ENCODE data around the gene RTP5.

The RTP5 gene

DNA sequence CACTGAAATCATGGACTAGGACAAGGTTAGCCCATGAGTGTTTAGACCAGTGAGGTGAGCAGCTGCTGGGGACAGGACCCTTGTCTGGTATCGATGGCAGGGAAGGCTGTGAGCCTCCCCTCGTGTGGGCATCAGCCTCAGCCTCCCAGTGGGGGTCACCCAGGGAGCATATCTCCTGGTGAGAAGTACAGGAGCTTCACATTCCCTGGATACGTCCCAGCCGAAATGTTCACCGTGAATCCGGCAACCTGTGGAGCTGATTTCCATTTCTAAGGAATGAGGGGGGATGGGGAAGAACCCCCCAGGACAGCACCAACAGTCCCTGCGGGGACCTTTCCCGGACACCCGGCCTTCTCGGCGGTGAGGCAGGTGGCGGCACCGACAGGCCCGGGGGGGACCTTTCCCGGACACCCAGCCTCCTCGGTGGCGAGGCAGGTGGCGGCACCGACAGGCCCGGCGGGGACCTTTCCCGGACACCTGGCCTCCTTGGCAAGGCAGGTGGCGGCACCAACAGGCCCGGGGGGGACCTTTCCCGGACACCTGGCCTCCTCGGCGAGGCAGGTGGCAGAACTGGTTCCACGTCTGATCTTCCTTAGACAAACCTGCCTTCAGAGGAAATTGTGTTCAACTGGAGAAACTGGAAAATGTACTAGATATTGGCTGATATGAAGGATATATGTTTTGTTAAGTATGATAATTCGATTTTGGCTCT lies 21.2 kb downstream of the RTP5 start:
- DNase-seq: no peak

DNA sequence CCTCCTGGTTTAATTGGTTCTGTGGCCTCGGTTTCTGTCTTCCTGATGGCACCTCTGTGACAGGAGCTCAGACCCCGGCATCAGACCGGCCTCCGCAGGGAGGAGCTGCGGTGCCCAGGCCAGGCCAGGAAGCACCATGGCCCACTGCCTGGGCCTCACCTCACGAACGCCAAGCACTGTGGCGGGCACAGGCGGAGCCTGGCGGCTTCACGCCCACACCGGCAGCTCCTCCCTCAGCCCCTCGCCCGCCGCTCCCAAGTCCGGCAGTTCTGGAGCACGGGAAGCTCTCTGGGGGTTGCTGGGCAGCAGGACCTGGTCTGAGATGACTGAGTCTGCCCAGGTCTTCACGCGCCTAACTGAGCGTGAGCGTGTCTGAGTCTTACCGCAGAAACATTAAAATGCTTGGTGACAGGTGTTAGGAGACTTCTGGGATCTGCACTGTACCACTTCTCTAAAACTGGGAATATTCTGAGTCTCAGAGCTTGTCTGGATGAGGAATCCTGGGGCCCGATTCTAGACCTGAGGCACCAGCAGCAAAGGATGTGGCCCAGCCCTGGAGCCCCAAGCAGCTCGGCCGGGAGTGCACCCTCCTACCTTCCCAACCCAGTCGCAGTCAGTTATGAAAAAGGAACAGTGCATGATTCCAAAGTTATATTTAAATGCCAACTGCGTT lies 21.9 kb downstream of the RTP5 start:
- no peak for DNase-seq

DNA sequence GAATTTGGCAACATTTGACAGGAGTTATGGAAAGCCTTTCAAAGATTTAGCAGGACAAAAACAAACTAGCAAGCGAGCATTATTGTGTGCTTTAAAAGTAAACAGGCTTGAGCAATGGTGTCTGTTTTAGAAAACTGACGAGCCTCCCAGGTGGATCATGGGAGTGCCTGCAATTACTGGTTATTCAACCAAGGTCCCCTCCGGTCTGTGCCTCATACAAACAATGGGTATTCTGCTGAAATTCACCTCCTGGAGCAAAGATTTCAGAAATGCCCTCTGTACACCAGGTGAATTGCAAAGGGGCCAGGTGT lies 22.4 kb downstream of the RTP5 start:
- DNase-seq: no peak

DNA sequence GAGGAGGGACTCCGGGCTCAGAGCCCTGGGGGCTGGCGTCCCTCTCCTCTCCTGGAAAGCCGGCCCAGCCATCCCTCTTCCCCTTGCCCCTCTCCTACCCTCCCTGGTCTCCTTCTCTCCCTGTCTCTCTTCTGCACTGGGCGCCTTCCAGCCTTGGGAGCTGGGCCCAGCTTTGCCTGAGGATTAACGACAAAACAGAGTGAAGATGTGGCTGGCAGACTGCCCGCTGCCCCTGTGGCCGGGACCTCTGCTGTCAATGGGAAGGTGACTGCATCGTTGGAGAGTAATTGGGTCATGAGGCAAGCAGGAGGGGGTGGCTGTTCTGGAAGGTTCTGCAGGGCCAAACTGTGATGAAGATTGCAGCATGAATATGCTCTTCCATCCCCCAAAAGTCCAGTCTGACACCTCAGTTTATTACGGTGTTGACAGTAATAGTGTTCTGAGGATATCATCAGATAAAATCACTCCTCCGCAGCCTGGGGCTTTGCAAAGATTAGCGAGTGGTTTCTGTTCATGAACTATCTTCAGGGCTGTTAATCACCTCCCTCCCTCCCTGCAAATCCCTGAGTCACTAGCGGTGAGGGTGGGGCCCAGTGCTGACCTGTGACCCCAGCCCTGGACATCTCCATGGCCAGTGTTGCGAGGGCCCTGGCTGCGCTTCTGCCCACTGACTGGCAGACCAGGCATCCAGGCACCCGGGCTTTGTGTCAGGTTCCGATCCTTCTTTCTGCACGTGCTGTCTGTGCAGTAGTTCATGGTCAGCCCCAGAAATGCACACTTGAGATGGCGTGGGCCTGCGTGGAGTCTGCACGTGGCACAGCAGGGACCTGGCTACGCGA lies 23.0 kb downstream of the RTP5 start:
- DNase-seq: no peak

DNA sequence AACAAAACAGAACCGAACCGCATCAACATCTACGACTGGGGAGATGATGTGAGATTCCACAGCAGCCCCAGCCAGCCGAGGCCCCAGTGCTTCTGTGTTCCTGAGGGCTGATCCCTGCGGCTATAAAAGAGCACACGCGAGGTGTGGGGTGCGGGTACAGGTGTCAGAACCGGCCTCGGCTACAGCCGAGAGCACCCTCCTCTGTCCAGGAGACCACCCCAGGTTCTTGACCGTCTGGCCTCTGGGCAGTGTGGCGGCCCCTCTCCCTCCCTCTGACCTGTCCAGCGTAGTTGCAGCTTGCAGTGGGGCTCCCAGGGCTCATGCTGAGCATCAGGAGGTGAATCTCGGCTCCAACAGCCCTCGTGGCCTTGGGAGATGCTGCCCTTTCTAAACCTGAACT lies 23.7 kb downstream of the RTP5 start:
- no peak for DNase-seq

DNA sequence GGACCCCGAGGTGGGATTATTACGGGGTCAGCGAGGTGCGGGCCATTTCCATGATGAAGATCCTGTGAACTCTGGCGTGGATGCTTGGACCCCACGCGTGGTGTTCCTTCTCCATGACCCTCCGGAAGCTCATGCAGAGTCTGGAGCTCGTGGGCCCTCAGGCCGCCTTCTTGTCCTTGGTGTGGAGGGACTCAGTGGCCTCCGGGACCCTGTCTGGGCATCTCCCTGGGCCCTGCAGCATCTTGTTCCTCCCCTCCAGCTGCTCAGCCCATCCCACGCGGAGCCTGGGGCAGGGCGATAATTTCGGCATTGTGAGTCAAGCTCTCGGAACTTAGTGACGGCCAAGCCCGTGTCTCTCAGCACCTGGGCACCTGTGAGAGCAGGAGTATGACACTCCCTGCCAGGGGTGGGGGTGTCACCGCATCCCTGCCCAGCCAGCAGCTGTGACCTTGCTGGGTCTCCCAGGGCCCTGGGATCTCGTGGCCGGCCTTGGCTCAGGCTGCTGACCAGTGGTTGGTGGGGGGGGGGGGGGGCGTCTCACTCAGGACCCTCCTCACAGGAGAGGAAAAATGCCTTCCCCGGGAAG lies 24.6 kb downstream of the RTP5 start:
- DNase-seq: peak; percentile 8

DNA sequence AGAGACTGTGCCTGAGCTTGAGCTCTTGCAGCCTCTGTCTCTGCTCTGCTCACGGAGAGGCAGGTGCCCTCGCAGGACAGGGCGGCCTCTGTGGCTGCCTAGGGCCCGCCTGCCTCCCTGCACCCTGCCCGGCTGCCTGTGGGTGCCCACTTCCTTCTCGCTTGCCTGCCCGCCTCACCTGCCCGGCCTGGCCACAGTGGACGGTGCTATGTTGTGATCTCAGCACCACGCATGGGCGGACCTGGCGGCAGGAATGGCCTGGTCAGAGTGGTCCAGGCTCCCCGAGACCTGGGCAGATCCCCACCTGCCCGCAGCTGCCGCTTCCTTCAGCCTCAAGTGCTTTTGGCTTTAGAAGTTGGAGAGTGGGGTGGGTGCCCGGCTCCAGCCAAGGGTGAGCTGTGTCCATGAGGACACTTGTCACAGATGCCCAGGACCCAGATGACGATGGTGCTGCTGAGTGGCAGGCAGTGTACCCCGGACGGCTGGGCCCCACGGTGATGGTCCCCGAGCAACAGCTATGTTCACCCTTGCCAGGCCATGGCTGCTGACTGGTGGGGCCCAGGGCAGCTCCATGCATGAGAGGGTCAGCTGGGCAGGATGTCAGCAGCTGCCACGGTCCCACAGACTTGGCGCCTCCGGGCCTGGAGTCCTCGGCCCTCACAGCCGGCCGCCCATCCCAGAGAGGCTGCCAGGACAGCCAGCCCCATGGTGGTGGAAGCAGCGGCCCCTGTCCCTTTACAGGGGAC lies 25.3 kb downstream of the RTP5 start:
- peak; percentile 12 for DNase-seq

DNA sequence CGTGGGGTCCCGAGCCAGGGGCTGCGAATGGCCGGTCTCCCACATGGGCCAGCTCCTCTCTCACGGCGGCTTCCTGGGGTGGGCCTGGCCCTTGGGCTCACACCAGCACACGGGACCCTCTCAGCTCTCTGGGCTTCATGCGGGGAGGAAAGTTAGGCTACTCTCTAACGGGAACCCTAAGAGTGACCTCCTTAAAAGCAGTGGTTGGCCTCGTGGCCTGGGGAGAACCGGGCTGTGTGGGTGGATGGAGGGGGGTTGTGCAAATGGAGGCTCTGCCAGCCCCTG lies 25.8 kb downstream of the RTP5 start:
- peak; percentile 11 for DNase-seq

DNA sequence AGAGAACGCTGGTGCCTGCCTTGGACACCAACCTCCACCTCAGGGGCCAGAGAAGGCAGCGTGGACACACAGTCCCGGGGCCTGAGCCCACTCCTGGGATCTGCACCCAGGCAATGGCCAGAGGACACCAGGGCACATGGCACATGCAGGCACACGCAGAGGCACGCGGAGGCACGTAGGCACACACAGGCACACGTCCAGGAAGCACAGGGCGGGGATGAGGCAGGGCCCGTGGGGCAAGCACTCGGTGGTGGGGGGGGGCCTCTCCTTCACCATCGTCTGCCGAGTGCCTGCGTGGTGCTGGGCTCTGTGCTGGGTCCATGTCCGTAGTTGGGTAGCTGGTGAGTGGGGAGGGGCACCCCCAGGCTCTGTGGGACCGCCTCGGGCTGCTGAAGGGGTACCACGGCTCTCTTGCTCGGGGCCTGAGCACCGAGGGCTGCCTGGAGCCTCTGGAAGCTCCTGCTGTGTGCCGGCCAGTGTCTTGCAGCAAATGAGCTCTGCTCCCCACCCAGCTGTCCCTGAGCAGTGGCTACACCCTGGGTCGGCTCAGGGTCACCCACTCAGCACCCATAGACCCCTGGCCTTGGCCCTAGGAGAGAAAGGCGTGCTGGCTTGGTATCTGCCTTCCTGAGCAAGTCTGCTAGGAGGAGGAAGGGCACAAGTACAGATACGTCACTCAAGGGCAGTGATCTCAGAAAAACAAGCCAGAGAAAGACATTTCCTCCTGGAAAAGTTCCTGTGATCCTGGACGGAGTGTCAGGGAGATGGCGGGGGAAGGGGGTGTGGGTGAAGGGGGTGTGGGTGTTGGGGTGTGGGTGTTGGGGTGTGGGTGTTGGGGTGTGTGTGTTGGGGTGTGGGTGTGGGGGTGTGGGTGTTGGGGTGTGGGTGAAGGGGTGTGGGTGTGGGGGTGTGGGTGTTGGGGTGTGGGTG lies 26.4 kb downstream of the RTP5 start:
- peak; percentile 15 for DNase-seq

DNA sequence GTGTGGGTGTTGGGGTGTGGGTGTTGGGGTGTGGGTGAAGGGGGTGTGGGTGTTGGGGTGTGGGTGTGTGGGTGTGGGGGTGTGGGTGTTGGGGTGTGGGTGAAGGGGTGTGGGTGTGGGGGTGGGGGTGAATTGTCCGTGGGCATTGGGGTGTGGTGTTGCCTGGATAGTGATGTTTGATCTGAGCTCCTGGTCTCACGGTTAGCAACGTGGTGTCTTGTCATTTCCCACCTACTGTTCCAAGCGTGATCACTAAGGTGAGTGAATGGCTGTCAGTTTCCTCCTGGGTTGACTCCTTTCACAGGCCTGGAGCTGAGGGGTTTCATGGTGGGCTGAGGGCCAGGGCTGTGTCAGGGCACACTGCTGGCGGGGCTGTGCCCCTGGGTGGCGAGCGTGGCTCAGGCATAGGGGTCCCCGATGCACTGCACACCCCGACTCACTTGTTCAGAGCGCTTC lies 27.2 kb downstream of the RTP5 start:
- no peak for DNase-seq

DNA sequence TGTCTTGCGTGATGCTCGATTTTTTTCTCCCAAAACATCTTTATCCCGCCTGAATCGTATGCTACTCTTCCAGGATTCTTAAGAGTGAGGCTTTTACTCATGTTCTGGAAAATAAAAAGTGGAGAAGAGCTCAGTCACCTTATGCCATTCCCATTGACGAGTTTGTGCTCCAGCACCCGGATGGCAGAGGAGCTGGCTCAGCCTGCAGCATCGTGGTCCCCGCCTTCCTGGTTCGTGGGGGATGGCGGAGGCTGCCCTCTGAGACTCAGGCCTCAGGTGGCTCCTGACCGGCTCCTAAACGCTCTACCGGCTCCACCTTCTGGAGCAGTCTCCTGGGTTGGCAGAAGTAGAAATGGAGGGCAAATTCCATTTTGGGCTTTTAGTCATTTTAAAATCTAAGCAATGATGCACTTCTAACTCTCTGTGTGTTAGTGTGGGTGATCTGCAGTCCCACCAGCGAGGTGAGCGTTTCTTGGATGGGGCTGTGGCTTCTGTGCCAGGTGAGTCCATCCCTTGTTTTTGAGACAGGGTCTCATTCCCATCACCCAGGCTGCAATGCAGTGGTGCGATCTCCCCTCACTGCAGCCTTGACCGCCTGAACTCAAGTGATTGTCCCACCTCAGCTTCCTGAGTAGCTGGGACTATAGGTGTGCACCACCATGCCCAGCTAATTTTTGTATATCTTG lies 27.8 kb downstream of the RTP5 start:
- no peak for DNase-seq

DNA sequence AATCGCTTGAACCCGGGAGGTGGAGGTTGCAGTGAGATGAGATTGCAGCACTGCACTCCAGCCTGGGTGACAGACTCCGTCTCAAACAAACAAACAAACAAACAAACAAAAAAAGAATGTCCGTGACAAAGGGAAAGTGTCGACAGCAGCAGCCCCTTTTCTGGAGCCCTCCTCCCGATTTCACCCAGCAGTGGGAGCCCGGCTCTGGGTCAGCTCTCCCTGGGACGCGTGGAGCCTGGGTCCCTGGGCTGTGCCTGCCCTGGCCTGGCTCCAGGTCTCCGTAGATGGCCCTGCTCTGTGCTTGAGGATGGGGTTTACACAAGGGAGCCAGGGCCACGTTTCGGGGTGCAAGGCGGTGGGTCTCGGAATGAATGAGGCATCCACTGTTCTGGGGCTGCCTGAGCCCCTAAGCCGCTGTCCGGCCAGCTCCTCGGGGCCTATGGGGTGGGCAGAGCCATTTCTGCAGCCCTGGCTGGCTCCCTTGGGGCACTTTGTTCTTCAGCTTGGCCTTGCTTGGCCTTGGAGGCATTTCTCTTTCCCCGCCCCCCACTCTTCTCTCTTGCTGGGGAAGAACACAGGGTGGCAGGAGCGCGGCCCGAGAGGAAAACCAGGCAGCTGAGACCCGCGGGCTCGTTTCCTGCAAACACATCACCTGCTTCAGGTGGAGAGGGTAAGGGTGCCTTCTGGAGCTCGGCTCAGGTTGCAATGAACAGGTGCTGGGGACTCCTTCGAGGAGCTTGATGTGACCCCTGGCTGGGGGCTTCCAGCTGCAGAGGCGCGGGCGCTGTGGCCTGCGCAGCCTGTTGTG lies 29.1 kb downstream of the RTP5 start:
- peak; percentile 12 for DNase-seq

DNA sequence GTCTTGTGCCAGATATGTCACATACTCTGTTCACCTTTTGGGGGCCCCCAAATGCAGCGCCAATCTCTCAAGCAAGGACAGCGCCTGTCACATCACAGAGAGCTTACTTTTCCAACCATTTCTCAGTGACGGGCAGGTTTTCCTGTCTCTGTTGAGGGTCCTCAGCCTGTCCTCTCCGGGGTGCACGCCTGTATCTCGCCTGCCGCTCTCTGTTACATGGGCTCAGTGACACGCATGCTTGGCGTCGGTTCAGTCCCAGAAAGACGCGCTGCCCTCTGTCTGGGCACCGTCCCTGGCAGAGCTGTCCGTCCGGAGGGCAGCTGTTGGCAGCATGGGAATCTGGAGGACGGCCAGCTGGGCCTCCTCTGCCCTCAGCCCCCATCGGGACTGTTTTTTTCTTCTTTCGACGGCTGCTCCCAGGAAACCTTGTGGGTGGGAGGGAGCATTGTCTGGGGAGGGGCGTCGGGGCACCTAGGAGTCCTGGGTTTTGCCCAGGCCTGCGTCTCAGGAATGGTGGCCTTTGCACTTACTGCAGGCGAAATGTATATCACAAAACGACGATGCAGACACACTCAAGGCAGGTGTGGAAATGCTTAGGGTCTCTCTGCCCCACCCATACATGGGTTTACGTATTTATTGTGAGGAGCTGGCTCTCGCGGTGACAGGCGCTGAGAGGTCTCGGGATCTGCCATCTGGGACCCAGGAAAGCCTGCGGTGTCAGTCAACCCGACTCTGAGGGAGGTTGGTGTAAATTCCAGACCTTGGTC lies 30.9 kb downstream of the RTP5 start:
- peak; percentile 4 for DNase-seq

DNA sequence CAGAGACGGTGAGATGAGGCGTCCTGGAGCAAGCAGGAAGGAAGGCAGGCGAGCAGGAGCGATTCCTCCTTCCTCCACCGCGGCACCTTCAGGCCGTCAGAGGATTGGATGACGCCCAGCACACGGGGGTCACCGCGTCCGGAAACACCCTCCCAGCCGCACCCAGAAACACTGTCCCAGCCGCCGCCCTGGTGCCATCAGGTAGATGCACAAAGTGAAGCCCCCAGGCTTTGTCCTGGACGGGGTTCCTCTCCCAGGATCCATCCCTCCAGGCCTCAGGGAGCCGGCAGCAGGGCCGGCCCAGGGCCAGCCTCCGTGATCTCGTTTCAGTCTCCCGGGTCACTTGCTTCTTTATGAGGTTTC lies 31.5 kb downstream of the RTP5 start:
- DNase-seq: peak; percentile 6

DNA sequence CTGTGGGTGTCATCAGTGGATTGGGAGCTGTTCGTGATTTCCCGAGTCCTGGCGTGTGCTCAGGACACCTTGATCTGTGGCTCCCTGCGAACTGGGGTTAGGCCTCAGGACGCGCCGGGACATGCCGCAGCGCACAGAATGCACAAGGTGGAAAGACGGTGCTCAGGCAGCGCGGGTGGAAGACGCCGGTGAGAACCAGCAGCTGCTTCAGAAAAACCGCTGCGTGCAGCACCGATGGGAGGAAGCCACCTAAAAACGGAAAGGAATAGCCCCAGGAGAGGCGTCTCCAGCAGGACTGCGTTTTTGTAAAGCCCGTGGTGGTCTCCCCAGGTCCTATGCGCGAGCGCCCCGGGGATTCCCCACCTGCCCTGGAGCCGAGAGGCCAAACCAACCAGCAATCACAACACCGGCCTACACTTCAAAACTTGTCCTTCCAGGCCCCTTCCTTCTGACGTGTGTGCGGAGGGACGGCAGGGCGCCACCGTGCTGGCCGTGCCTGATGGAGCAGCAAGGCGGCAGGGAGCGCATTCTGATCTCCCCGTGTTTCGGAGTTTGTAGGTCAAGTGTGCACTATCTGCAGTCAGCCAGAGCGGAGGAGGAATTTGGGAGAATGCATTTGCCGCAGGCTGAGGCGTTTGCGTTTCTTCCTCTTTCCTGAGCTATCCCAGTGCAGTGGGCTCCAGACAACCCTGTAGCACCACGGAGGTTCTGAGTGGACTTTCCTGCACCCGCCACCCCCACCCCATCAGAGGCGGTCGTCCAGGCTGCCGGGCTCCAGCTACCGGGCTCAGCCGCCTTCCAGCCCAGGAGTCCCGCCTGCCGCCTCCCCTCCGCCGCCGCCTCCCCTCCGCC lies 32.2 kb downstream of the RTP5 start:
- peak; percentile 13 for DNase-seq

DNA sequence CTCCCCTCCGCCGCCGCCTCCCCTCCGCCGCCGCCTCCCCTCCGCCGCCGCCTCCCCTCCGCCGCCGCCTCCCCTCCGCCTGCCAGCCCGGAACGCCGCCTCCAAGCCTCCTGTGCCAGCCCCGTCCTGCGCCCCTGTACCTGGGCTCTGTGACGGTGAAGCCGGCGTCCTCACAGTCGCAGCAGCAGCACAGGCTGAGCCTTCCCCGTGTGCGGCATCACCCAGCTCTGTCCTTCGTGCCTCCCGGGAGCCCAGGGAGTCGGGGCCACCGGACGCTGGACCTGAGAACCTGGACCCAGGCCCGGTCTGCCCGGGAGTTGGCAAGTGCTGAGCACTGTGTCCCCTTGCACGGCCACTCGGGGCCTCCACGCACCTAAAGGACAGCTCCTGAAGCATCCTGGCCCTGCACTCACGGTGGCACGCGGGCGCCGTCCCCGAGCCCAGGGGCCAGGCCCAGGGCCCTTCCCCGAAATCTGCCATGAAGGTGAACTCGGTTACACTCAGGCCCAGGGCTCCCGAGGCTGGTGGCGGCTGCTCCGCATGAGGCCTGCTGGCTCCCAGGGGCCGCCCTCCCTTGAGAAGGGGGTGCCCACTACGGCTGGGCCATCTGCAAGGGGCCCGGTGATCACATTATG lies 32.9 kb downstream of the RTP5 start:
- DNase-seq: peak; percentile 10

DNA sequence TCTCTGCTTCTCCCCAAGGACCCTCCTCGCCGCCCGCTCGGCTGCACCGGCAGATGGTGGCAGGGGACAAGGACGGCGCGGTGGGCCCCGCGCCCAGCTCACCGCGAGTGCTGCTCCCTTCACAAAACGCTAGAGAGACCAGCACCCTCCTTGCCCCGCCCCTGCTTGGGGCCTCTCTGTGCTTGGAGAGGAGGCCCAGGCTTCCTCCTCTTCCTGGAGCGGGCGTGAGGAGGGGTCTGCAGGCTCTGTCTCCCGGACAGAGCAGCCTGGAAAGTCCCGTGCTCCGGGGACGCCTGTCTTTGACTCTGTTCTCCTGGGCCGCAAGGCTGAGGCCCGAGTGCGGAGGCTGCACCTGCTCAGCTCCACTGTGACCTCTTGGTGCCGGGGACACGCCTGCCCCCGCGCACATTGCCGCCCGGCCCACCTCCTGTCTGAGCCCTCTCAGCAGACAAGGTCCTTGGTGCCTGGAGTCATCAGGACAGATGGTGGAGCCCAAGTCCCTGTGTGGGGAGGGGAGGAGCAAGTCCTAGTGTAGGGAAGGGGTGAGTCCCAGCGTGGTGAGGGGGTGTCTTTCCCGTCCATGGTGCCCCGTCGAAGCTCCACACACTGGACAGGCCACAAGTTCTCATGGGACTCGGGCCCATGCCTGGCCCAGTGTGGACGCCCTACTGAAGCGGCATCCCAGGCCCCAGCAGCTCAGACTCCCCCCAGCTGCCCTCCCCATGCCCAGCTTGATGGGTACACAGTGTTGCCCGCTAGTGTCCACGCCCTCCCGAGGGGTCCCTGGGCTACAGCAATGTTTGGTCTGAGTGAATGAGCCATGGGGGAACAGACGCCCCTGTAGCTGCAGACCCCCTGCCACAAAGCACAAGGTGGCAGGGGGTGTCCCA lies 33.8 kb downstream of the RTP5 start:
- DNase-seq: peak; percentile 12

All from activated T-cell treated with anti-CD3 and anti-CD28 coated beads, Interleukin-2, amount 50 U/mL, for 1 hour (primary cell).